DND-41 (cell line): ENCODE results near the gene IGSF9B.

ENCODE experiments used
- ATAC-seq: fragments of 200-7000 bp; cut with Tn5 transposase; 3 replicates; pipeline ENCODE4 v1.9.1; 2021; ENCODE audit warnings: low read depth; ENCODE audit not compliant: insufficient read depth
- DNase-seq: peaks from one replicate; pipeline ENCODE4 v3.0.0-alpha.2; 2020
- H2AFZ ChIP-seq: 2 replicates; pipeline ENCODE4 v1.6.0; 2012; ENCODE audit warnings: low read depth, low read length
- H3K27ac ChIP-seq: 2 replicates; pipeline ENCODE4 v1.5.1; 2012; ENCODE audit warnings: low read length, inconsistent platforms
- H3K27me3 ChIP-seq: fragments of 200-600 bp; sonication (generic); 2 replicates; pipeline ENCODE4 v1.6.0; 2012; ENCODE audit warnings: low read length, mild to moderate bottlenecking, inconsistent platforms; ENCODE audit not compliant: insufficient read depth, poor library complexity
- H3K36me3 ChIP-seq: 2 replicates; pipeline ENCODE4 v1.5.1; 2012; ENCODE audit warnings: low read length, inconsistent platforms; ENCODE audit not compliant: insufficient read depth
- H3K4me1 ChIP-seq: 2 replicates; pipeline ENCODE4 v1.5.1; 2012; ENCODE audit warnings: mild to moderate bottlenecking, low read length; ENCODE audit not compliant: insufficient read depth
- H3K4me2 ChIP-seq: 2 replicates; pipeline ENCODE4 v1.6.0; 2012; ENCODE audit warnings: mild to moderate bottlenecking, moderate library complexity, low read length, inconsistent platforms; ENCODE audit not compliant: insufficient read depth
- H3K4me3 ChIP-seq, 2 experiments: fragments of 200-600 bp in 1 of 2; shearing (Covaris generic) in 1 of 2; 2 replicates each; pipeline ENCODE4 v1.5.1; 2012 to 2016; ENCODE audit warnings: inconsistent platforms in 2 of 2, low read length in 2 of 2, mild to moderate bottlenecking in 2 of 2, low read depth in 1 of 2, moderate library complexity in 1 of 2
- H3K79me2 ChIP-seq: 2 replicates; pipeline ENCODE4 v1.6.0; 2012; ENCODE audit warnings: low read length, inconsistent platforms; ENCODE audit not compliant: insufficient read depth
- H3K9ac ChIP-seq: 2 replicates; pipeline ENCODE4 v1.6.0; 2012; ENCODE audit warnings: low read depth, mild to moderate bottlenecking, inconsistent platforms, low read length, moderate library complexity
- H3K9me3 ChIP-seq: 2 replicates; pipeline ENCODE4 v1.5.1; 2012; ENCODE audit warnings: low read length, moderate library complexity, mild to moderate bottlenecking, inconsistent platforms; ENCODE audit not compliant: insufficient read depth, severe bottlenecking
- H4K20me1 ChIP-seq: 2 replicates; pipeline ENCODE4 v1.6.0; 2012; ENCODE audit warnings: low read length; ENCODE audit not compliant: insufficient read depth
- EZH2 ChIP-seq: IDR thresholded peaks from 3 replicates; pipeline ENCODE4 v1.6.1; 2012; ENCODE audit warnings: borderline replicate concordance, low read depth, mild to moderate bottlenecking, moderate library complexity, low read length, inconsistent platforms; ENCODE audit not compliant: severe bottlenecking
- TF ChIP-seq, protein P1 (sequence below): IDR thresholded peaks from 2 replicates; pipeline ENCODE4 v1.5.1; 2012; ENCODE audit warnings: borderline replicate concordance, low read length, moderate library complexity, mild to moderate bottlenecking; ENCODE audit not compliant: poor library complexity, severe bottlenecking; ENCODE audit errors: extremely low read depth

The IGSF9B gene

GRCh38 chr11:133964356-133964755, 7.6 kb upstream of the IGSF9B start:
- peaks cover 21% of the 10 kb centered on the region for H3K27me3 ChIP-seq
- H3K36me3 ChIP-seq = no peaks in the 10 kb centered on the region
- no peaks in the 10 kb centered on the region for H3K9me3 ChIP-seq
- H3K9ac ChIP-seq = no peak overlapping the region
- H3K4me2 ChIP-seq = no peak overlapping the region
- no peak overlapping the region for H2AFZ ChIP-seq
- H3K4me3 ChIP-seq = no peak overlapping the region
- no peaks in the 10 kb centered on the region for H3K79me2 ChIP-seq
- TF ChIP-seq EZH2 = no peak
- TF ChIP-seq, protein P1, sequence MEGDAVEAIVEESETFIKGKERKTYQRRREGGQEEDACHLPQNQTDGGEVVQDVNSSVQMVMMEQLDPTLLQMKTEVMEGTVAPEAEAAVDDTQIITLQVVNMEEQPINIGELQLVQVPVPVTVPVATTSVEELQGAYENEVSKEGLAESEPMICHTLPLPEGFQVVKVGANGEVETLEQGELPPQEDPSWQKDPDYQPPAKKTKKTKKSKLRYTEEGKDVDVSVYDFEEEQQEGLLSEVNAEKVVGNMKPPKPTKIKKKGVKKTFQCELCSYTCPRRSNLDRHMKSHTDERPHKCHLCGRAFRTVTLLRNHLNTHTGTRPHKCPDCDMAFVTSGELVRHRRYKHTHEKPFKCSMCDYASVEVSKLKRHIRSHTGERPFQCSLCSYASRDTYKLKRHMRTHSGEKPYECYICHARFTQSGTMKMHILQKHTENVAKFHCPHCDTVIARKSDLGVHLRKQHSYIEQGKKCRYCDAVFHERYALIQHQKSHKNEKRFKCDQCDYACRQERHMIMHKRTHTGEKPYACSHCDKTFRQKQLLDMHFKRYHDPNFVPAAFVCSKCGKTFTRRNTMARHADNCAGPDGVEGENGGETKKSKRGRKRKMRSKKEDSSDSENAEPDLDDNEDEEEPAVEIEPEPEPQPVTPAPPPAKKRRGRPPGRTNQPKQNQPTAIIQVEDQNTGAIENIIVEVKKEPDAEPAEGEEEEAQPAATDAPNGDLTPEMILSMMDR = no peak
- ATAC-seq = no peak
- H3K4me1 ChIP-seq = no peaks in the 10 kb centered on the region
- H4K20me1 ChIP-seq = peaks cover 5% of the 10 kb centered on the region; the same call in 1 of the 2 replicates
- no peak for DNase-seq
- H3K27ac ChIP-seq = no peak overlapping the region

- no peaks in the 10 kb centered on the region for H3K79me2 ChIP-seq
- no peaks in the 10 kb centered on the region for H3K9me3 ChIP-seq
- H3K27me3 ChIP-seq = peaks cover 22% of the 10 kb centered on the region
- no peak overlapping the region for H3K4me3 ChIP-seq
- peaks cover 4% of the 10 kb centered on the region; the same call in 1 of the 2 replicates for H4K20me1 ChIP-seq
- no peak for ATAC-seq
- H3K36me3 ChIP-seq = no peaks in the 10 kb centered on the region
- H3K27ac ChIP-seq = no peak overlapping the region
- no peak for DNase-seq
- H2AFZ ChIP-seq = no peak overlapping the region
- H3K4me1 ChIP-seq = peaks cover 9% of the 10 kb centered on the region
- TF ChIP-seq EZH2 = no peak
- TF ChIP-seq, protein P1 = no peak
- no peak overlapping the region for H3K4me2 ChIP-seq
- no peak overlapping the region for H3K9ac ChIP-seq
These were observed 5.1 kb upstream of the IGSF9B start for GRCh38 chr11:133961890-133962289.

- Histone ChIP-seq H3K9me3 (no peaks in the 10 kb centered on the region), H3K4me2 (peak overlapping the region; percentile 77), H2AFZ (peak overlapping the region; percentile 84), H3K9ac (no peak overlapping the region), H3K4me1 (peaks cover 32% of the 10 kb centered on the region), H4K20me1 (peaks cover 27% of the 10 kb centered on the region), H3K27me3 (peaks cover 16% of the 10 kb centered on the region), H3K27ac (no peak overlapping the region), H3K36me3 (no peaks in the 10 kb centered on the region), H3K79me2 (peaks cover 20% of the 10 kb centered on the region), H3K4me3 (no peak overlapping the region)
- DNase-seq (no peak), ATAC-seq (no peak)
- no peak for TF ChIP-seq EZH2
- TF ChIP-seq, protein P1 = no peak
These were observed 1.1 kb upstream of the IGSF9B start for GRCh38 chr11:133957900-133958299.
